Panc1 (cell line): Measurements from ENCODE around the gene ZBED5. TPM values are rescaled to one million over a fixed set of nuclear protein-coding genes. Genes with fewer than 3 reads are reported as not detected.
A peak's percentile ranks its signal among the peaks of the same experiment; 100 is the strongest.

ENCODE experiments used
- ATAC-seq: fragments of 200-7000 bp; cut with Tn5 transposase; 2 replicates; pipeline ENCODE4 v1.9.1; 2020; ENCODE audit warnings: mild to moderate bottlenecking, moderate library complexity
- BruUV-seq: library from RNA; stranded (reverse); fragments of 400-500 nt; replicated peaks from 2 replicates; lab custom pipeline; 2021; lab: Mats Ljungman, UMichigan
- CTCF ChIA-PET: fragments of 300-600 bp; sonication (Branson Sonifier 250); formaldehyde crosslinking; loops from one replicate; lab custom pipeline; 2022; ENCODE audit warnings: antibody characterized with exemption; lab: Charles Lee
- POLR2A ChIA-PET: fragments of 300-600 bp; sonication (Branson Sonifier 250); formaldehyde crosslinking; loops from one replicate; lab custom pipeline; 2022; ENCODE audit warnings: antibody characterized with exemption; lab: Charles Lee
- DNase-seq: peaks from one replicate; pipeline ENCODE4 v3.0.0-alpha.2; 2010; ENCODE audit warnings: low read depth, low spot score
- H3K27ac ChIP-seq: 2 replicates; pipeline ENCODE4 v1.5.1; 2011; ENCODE audit warnings: mild to moderate bottlenecking, low read length, inconsistent platforms
- H3K27me3 ChIP-seq: fragments of 200-500 bp; sonication (Bioruptor generic); 2 replicates; pipeline ENCODE4 v1.6.0; 2014; ENCODE audit warnings: low read length, inconsistent platforms; ENCODE audit not compliant: control insufficient read depth, insufficient read depth
- H3K36me3 ChIP-seq: fragments of 200-500 bp; sonication (Bioruptor generic); 2 replicates; pipeline ENCODE4 v1.5.1; 2014; ENCODE audit warnings: inconsistent platforms, mild to moderate bottlenecking, low read length, moderate library complexity; ENCODE audit not compliant: control insufficient read depth, insufficient read depth
- H3K4me1 ChIP-seq: 2 replicates; pipeline ENCODE4 v1.5.1; 2011; ENCODE audit warnings: inconsistent platforms, mild to moderate bottlenecking, low read length, moderate library complexity; ENCODE audit not compliant: control insufficient read depth, insufficient read depth
- H3K4me3 ChIP-seq, 2 experiments: 2 replicates each; pipeline ENCODE4 v1.5.1; 2011 to 2012; ENCODE audit warnings: low read depth in 2 of 2, low read length in 2 of 2, mild to moderate bottlenecking in 2 of 2, inconsistent platforms in 1 of 2, moderate library complexity in 1 of 2
- H3K9me3 ChIP-seq: fragments of 200-500 bp; sonication (Bioruptor generic); 2 replicates; pipeline ENCODE4 v1.5.1; 2014; ENCODE audit warnings: low read depth, mild to moderate bottlenecking, inconsistent platforms, low read length, moderate library complexity; ENCODE audit not compliant: control insufficient read depth, insufficient read depth
- CTCF ChIP-seq: fragments of 450-650 bp; IDR thresholded peaks from 2 replicates; pipeline ENCODE4 v1.5.1; 2017; ENCODE audit warnings: mild to moderate bottlenecking
- POLR2AphosphoS5 ChIP-seq: IDR thresholded peaks from 2 replicates; pipeline ENCODE4 v1.6.1; 2012; ENCODE audit warnings: mild to moderate bottlenecking, low read depth, low read length, moderate library complexity
- REST ChIP-seq, 2 experiments: IDR thresholded peaks; 2 replicates each; pipeline ENCODE4 v1.6.1; 2011 to 2012; ENCODE audit warnings: low read depth in 2 of 2, control low read depth in 1 of 2, low read length in 1 of 2, mild to moderate bottlenecking in 1 of 2, moderate library complexity in 1 of 2; ENCODE audit not compliant: insufficient read depth in 1 of 2
- SIN3A ChIP-seq: IDR thresholded peaks from 2 replicates; pipeline ENCODE4 v1.6.1; 2012; ENCODE audit warnings: low read depth, mild to moderate bottlenecking, low read length, moderate library complexity, borderline replicate concordance; ENCODE audit not compliant: insufficient read depth
- TCF7L2 ChIP-seq: IDR thresholded peaks from 2 replicates; pipeline ENCODE4 v1.6.1; 2011; ENCODE audit warnings: mild to moderate bottlenecking, low read depth, low read length, inconsistent platforms
- in situ Hi-C: cut with HindIII; loops from 2 replicates; pipeline ENCODE4 v1.10.0; 2016; ENCODE audit warnings: low sequenced_read_pairs, low pct_unique_long_range_greater_than_20kb
- intact Hi-C: fragments of 100-400 bp; cut with micrococcal nuclease; formaldehyde crosslinking; loops from one replicate; pipeline ENCODE4 v1.10.0; 2022; ENCODE audit not compliant: unreplicated experiment
- total RNA-seq: library from RNA; stranded (reverse); gene quantifications from one replicate; pipeline ENCODE4 v1.2.1, GENCODE V29; 2021; ENCODE audit not compliant: unreplicated experiment

The ZBED5 gene
- total RNA-seq, 1 experiment from 2014 or later = 114 TPM

GRCh38 chr11:10872097-10872496 lies 14.2 kb upstream of the ZBED5 start:
- ChIA-PET POLR2A (interaction anchor here (0.6 kb wide), 1 partner anchor 750 kb away, joined by 4 read pairs; the partner anchor contains the start of gene GALNT18), CTCF (no interaction called here)
- no peaks in the 10 kb centered on the region for H3K27me3 ChIP-seq
- H3K36me3 ChIP-seq = no peaks in the 10 kb centered on the region
- H3K27ac ChIP-seq = no peak overlapping the region
- peaks cover 11% of the 10 kb centered on the region; the same call in 1 of the 2 replicates for H3K9me3 ChIP-seq
- ATAC-seq = no peak
- no peak for DNase-seq
- no peak overlapping the region for H3K4me3 ChIP-seq
- TF ChIP-seq SIN3A (no peak), CTCF (no peak), REST (IDR thresholded peaks at IDR 0.05; ENCODE audit: insufficient read depth in 1 of 2, low read depth in 2 of 2, low read length in 1 of 2) (no peak), POLR2AphosphoS5 (no peak), TCF7L2 (no peak)
- peaks cover 14% of the 10 kb centered on the region for H3K4me1 ChIP-seq
- in situ Hi-C loops = no loop called here
- intact Hi-C loops = no loop called here
- no TSS peak for BruUV-seq

GRCh38 chr11:10868352-10868751 lies 10.5 kb upstream of the ZBED5 start:
- H3K4me3 ChIP-seq = no peak overlapping the region
- in situ Hi-C loops (no loop called here), intact Hi-C loops (no loop called here)
- ChIA-PET POLR2A (no interaction called here), CTCF (no interaction called here)
- no peaks in the 10 kb centered on the region for H3K36me3 ChIP-seq
- H3K27ac ChIP-seq = peak overlapping the region; percentile 55
- H3K4me1 ChIP-seq = peaks cover 30% of the 10 kb centered on the region
- DNase-seq (no peak), ATAC-seq (0 out of 2 replicates have a peak, but pooled peaks have one; percentile 18)
- TF ChIP-seq SIN3A = no peak
- peaks cover 12% of the 10 kb centered on the region; the same call in 1 of the 2 replicates for H3K9me3 ChIP-seq
- H3K27me3 ChIP-seq = no peaks in the 10 kb centered on the region
- BruUV-seq = no TSS peak

GRCh38 chr11:10866893-10867331 lies 9.1 kb upstream of the ZBED5 start:
- POLR2A ChIA-PET = no interaction called here

More at GRCh38 chr11:10866893-10867331, 9.1 kb upstream of the ZBED5 start:
- H3K4me3 ChIP-seq = no peak overlapping the region
- peak overlapping the region; percentile 82 for H3K27ac ChIP-seq
- H3K27me3 ChIP-seq = no peaks in the 10 kb centered on the region
- TF ChIP-seq POLR2AphosphoS5 (no peak), TCF7L2 (no peak), SIN3A (no peak), REST (IDR thresholded peaks at IDR 0.05; ENCODE audit: insufficient read depth in 1 of 2, low read depth in 2 of 2, low read length in 1 of 2) (no peak), CTCF (no peak)
- peak; percentile 77 for ATAC-seq
- BruUV-seq = no TSS peak
- no peaks in the 10 kb centered on the region for H3K36me3 ChIP-seq
- intact Hi-C loops (no loop called here), in situ Hi-C loops (no loop called here)
- CTCF ChIA-PET = no interaction called here
- H3K4me1 ChIP-seq = peaks cover 42% of the 10 kb centered on the region
- H3K9me3 ChIP-seq = peaks cover 6% of the 10 kb centered on the region; the same call in 1 of the 2 replicates
- no peak for DNase-seq
